HG02759 (cell line): Measurements from ENCODE around the gene MAGEA9B.
"Not testable (repeated sequence)": the region's sequence is repeated elsewhere in the genome, so short reads cannot be mapped to it uniquely, and the experiment has no call there.

Source experiments
- ATAC-seq: cut with Tn5 transposase; IDR thresholded peaks from one replicate; pipeline ENCODE4 v1.9.1; 2021; ENCODE audit warnings: mild to moderate bottlenecking, moderate library complexity; ENCODE audit not compliant: unreplicated experiment

The MAGEA9B gene

DNA sequence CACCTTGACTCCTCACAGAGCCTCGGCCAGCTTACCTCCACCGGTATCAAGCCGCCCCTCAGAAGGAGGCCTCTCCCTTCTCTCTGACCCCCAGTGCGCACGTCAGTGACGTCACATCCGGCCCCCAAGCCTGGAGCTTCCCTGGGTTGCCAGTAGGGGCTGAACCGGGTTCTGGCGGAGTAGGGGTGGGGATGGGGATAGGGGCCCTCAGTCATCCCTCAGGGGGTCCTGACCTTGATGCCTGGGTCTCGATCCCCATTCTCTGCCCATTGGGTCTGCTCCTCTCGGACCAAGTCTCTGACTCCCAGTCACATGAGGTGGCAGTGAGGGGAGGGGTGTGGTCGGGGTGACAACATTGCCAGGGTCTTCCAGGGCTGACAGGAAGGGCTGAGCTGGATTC lies at the start of gene MAGEA9B:
Gene MAGEA9B, minus strand, starts transcription at position 101 of the 400 bp plus-strand sequence. CDS start 4,280 bp downstream, outside the sequence.
- ATAC-seq = not testable (repeated sequence)

- ATAC-seq = no peak
Measured at GRCh38 chrX:149633511-149633910, 46.3 kb upstream of the MAGEA9B start.

DNA sequence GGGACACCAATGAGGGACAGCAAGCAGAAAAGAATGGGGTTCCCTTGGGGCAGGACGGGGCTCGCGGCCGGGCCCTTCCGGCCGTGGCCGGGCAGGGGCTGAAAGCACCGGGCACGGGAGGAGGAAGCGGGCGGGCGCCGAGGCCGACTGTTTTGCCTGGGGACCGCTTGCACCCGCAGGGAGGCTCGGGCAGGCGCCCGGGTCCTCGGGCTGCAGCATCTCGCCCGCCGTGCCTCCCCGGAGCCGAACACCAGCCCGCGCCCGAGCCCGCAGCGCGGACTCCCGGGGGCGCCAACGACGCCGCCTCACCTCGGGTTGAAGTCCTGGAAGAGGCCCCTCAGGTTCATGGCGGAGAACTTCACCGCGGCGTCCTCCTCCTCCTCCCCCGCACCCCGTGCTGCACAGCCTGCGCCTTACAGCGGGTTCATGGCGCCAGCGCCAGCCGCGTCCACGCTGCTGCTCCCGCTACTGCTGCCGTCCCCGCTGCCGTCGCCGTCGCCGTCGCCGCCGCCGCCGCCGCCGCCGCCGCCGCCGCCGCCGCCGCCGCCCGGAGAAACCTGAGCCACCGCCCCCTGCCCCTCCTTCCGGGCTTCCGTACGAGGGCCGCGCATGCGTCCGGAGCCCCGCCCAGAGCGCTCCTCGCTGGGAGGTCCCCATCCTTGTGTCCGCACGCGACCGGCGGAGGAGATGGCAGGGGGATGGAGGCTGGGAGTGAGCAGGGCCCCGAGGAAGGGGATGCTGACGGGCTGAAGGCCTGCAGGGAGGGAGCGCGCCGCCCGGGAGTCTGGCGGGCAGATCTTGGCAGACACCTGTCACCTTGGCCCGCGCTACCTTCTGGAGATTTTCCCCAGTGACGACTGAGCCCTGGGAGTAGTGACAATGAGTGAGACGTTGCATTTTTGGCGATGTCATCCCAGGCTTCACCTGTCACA lies 44.2 kb upstream of the MAGEA9B start, which contains the start of gene TMEM185A:
Gene TMEM185A, minus strand, starts transcription at position 559 of the 932 bp plus-strand sequence. Its CDS starts 212 bp downstream, at position 347.
- peak; percentile 93 for ATAC-seq

DNA sequence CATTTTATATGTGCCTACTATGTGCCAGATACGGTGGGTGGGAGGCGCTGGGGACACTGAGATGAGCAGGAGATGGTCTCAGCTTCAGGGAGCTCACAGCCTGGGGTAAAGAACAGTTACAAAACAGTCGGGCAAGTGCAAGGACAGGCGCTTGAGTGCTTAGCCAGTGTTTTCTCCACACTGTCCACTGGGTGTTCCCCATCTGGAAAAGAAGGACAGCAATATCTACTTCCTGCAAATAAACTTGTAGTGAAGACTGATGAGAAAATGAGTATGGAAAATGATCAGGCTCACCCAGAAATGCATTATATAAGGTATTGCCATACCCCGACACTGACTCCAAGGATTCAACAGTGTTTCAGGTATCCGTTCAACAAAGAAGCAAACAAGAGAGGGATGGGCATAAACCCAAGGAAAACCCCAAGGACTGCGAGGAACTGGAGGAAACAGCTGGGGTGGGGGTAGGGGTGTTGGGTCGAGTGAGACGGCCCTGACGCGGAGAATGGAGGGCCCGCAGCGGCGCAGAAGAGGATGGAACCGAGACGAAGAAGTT lies 43.5 kb upstream of the MAGEA9B start:
- no peak for ATAC-seq

DNA sequence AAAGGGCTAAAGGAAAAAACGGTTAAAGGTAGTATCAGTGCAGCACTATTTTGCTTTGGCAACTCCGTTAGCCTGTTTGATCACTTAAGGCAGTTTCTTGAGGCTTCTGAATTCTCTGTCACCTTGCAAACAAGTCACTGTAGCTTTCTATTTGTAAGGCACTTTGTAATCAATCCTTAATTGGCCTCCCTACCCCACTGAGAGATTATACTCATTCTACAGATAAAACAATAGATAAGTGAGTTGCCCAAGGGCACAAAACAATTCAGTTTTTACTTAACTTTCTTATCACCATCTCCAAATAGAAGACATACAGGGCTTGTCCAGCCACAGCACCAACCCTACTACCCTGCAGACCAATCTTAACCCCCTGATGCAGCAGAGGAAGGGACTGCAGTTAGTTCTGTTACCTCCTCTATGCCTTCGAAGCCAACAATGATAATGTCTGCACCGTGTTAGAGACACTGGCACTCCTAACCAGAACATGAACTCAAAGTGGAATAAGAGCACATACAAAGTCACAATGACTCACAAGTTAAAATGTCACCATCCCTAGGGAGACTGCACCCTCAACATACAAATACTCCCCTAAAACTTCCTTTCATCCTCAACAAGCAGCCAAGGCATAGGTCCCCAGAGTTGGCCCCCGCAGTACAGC lies 42.6 kb upstream of the MAGEA9B start:
- ATAC-seq = no peak

- ATAC-seq = no peak
Measured at GRCh38 chrX:149628768-149629167, 41.5 kb upstream of the MAGEA9B start.

GRCh38 chrX:149628280-149628679 lies 41.0 kb upstream of the MAGEA9B start:
- ATAC-seq = no peak

DNA sequence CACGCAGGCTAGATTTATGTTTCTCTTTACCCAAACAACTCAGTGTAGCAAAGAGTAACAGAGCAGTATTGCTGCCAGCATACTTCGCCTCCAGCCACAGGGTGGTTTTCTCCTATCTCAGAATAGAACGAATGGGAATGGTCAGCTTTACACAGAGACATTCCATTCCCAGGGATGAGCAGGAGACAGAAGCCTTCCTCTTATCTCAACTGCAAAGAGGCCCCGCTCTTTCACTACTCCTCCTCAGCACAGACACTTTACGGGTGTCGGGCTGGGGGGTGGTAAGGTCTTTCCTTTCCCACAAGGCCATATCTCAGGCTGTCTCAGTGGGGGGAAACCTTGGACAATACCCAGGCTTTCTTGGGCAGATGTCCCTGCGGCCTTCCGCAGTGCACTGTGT lies 39.6 kb upstream of the MAGEA9B start:
- ATAC-seq = not testable (repeated sequence)

- not testable (repeated sequence) for ATAC-seq
Measured at GRCh38 chrX:149619662-149620061, 32.4 kb upstream of the MAGEA9B start.

DNA sequence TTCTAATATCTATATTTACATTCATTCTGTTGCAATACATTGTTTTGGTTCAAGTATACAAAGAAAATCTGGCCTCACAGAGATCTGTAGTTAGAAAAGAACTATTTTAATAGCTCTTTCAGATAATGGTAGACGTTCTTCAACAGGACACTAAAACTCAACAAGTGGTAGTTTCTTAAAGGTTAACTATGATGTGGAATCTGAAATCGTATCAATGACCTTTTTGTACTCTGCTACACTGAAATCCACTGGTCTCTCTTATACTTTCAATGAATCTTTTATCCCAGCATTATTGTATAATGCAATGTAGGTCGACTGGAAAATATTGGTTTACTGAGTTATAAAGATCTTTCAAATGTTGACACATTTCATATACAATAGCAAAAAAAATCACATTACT lies 31.6 kb upstream of the MAGEA9B start:
- no peak for ATAC-seq

- ATAC-seq = no peak
Measured at GRCh38 chrX:149611623-149612175, 24.4 kb upstream of the MAGEA9B start.

- no peak for ATAC-seq
Measured at GRCh38 chrX:149610511-149610910, 23.3 kb upstream of the MAGEA9B start.

DNA sequence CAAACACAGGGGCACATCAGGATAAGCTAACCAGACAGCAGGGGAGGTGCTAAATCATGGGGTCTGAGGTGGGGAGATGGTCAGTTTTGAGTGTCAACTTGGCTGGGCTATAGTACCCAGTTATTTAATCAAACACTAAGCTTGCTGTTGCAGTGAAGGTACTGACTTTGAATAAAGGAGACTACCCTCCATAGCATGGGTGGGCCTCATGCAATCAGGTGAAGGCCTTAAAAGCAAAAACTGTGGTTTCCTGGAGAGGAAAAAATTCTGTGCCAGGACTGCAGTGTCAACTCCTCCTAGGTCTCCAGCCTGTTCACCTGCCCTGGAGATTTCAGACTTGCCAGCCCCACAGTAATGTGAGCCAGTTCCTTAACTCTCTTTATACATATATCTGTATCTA lies 20.4 kb upstream of the MAGEA9B start:
- no peak for ATAC-seq

DNA sequence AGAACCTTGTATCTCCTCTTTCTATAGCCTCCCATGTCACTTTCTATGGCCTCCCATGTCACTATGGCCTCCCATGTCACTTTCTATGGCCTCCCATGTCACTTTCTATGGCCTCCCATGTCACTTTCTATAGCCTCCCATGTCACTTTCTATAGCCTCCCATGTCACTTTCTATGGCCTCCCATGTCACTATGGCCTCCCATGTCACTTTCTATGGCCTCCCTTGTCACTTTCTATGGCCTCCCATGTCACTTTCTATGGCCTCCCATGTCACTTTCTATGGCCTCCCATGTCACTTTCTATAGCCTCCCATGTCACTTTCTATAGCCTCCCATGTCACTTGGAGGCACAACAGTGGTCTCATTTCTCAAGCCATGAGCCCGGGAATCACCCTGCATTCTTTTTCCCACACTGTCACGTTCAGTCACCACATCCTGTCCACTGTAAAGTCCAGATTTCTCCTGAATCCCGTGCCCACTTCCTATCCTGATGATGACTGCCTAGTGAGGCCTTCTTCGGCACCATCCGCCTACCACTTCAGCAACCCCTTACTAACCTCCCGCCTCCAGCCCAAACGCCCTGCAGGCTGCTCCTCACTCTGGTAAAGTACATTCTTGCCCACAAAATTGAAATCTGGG lies 18.1 kb upstream of the MAGEA9B start:
- ATAC-seq = not testable (repeated sequence)

GRCh38 chrX:149598603-149599002 lies 11.3 kb upstream of the MAGEA9B start:
- not testable (repeated sequence) for ATAC-seq

DNA sequence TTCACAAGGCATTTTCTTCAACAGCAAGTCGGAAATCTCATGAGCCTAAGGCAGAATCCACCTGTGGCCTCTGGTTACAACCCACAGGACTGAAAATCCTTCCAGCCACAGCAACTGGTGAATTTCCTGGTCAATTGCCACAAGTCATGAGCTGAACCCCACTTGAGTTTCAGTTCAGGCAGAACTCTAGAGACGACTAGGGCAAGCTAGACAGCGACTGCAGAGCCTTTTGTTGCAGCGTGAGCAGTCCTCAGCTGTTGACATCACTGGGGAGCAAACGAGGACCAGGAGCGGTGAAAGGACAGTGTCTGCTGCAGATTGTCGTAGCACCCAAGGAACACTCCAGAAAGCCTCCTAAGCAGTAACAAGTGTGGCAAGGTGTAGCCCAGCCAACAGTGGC lies 8.7 kb upstream of the MAGEA9B start:
- ATAC-seq = not testable (repeated sequence)

DNA sequence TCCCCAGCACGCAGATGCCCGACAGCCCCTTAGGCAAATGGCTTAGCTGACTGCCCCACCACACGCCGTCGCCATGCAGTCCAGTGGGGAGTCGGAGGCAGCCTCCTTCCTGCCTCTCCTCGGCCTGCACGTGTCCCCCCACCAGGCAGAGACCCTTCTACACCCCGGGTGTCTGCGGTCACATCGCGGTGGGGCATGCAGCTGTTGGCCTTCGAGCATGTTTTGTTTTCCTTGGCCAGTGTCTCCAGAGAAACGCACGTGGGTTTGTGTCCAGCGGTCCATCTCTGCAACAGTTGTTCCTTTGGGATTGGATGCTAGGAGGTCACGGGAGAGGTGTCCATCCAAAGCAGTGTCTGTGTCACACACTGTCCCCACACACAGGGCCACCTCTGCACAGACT lies 8.0 kb upstream of the MAGEA9B start, which contains the start of gene HSFX2:
Gene HSFX2, minus strand, starts transcription at position 101 of the 400 bp plus-strand sequence. CDS start 614 bp downstream, outside the sequence.
- not testable (repeated sequence) for ATAC-seq

GRCh38 chrX:149590993-149591392 lies 3.7 kb upstream of the MAGEA9B start:
- ATAC-seq = not testable (repeated sequence)

DNA sequence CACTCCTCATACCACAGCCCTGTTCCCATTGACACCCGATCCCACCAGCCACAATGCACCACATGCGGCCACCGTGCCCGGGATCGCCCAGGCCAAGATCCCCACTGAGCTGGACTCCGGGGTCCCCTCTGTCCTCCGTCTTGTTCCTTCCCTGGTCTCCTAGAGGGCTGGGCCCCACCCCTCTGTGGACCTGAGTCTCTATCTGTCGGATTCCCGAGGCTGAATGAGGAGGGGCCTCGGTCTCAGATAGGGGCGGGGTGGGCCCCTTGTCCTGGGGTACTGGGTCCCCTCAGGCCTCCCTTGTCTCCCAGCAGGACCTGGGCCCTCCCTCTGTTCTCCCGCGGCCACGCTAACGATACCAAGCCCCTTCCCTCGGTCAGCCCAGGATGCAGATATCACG lies 1.6 kb downstream of the MAGEA9B start:
- ATAC-seq = not testable (repeated sequence)

DNA sequence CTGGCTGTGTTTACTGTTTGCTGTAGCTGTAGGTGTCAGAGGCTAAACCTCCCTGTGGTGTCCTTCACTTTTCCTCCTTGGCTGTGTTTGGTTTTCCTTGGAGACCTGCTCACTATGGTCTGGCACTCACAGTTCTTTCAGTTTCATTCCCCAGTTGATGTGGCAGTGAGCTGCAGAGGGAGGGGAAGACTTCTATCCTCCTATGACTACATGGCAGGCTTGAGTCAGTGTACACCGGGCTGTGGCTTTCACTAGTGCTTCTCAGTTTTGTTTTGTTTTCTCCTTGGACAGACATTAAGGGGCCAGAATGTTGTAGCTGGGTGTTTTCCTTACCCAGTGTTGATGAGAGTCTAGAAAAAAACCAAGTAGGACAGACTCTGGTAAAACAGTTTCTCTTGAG lies 13.8 kb downstream of the MAGEA9B start:
- ATAC-seq = peak; percentile 100
